Measurements from ENCODE around the gene TEX51.

GRCh38 chr2:126940331-126940730 lies 41.6 kb downstream of the TEX51 start:
- no peak for TF ChIP-seq CTCF (IDR thresholded peaks at IDR 0.05)
- no peak for TF ChIP-seq POLR2A (IDR thresholded peaks at IDR 0.05)

Measured in right lobe of liver (tissue), 4 donors.